Psoas muscle (tissue), 8 donors: ENCODE measurements around the gene TTLL10. TPM values are rescaled to one million over a fixed set of nuclear protein-coding genes. Genes with fewer than 3 reads are reported as not detected.
A peak's percentile ranks its signal among the peaks of the same experiment; 100 is the strongest.
"Not testable (repeated sequence)": the region's sequence is repeated elsewhere in the genome, so short reads cannot be mapped to it uniquely, and the experiment has no call there.

ENCODE experiments used
- ATAC-seq, 4 donors: fragments of 200-7000 bp; cut with Tn5 transposase; one replicate each; pipeline ENCODE4 v1.9.1; 2020; ENCODE audit warnings: moderate library complexity in 3 of 4, mild to moderate bottlenecking in 2 of 4
- DNase-seq, 2 donors: peaks; one replicate each; pipeline ENCODE4 v3.0.0-alpha.2; 2020
- H3K27ac ChIP-seq: fragments of 200-600 bp; one replicate; pipeline ENCODE4 v1.8.0; 2022
- H3K27me3 ChIP-seq, 3 donors: fragments of 200-600 bp in 1 of 3; one replicate each; pipeline versions ENCODE4 v1.6.1 to v1.8.0; 2013 to 2022; ENCODE audit warnings: low read length in 2 of 3, mild to moderate bottlenecking in 2 of 3, moderate library complexity in 1 of 3; ENCODE audit not compliant: insufficient read depth in 3 of 3
- H3K36me3 ChIP-seq, 2 donors: fragments of 200-600 bp in 1 of 2; one replicate each; pipeline versions ENCODE4 v1.6.1 to v1.8.0; 2013 to 2022; ENCODE audit warnings: low read depth in 1 of 2, mild to moderate bottlenecking in 1 of 2, moderate library complexity in 1 of 2; ENCODE audit not compliant: insufficient read depth in 1 of 2
- H3K4me1 ChIP-seq: fragments of 200-600 bp; one replicate; pipeline ENCODE4 v1.8.0; 2022
- H3K4me3 ChIP-seq: fragments of 200-600 bp; one replicate; pipeline ENCODE4 v1.8.0; 2022; ENCODE audit warnings: mild to moderate bottlenecking
- H3K9me3 ChIP-seq: fragments of 200-600 bp; one replicate; pipeline ENCODE4 v1.8.0; 2022
- WGBS, 3 donors: extraction: QIAGEN DNeasy Blood & Tissue Kit; methylation state at CpG; one replicate each; pipeline versions ENCODE4 v1.1.6 to v1.1.7; 2013; 5-methylcytosine and 5-hydroxymethylcytosine counted together
- intact Hi-C, 2 donors: fragments of 100-400 bp; cut with DNase I; formaldehyde crosslinking; loops; one replicate each; pipeline versions ENCODE4 v1.11.0 to v1.14.2; 2022
- polyA plus RNA-seq, 3 donors: library from polyadenylated mRNA; stranded (reverse); fragments of 200-250 nt; gene quantifications; one replicate each; pipeline ENCODE4 v1.2.3, GENCODE V29; 2013
- total RNA-seq, 4 donors: library from RNA; stranded (reverse); fragmentation: NEBNext Ultra II Directional in 2 of 4; extraction: Animal tissue kit (Norgen Biotek cat#: 25700) in 2 of 4; gene quantifications; one replicate each; pipeline versions ENCODE4 v1.2.1 to v1.2.4, GENCODE V29; 2021 to 2023
- TF ChIP-seq, protein P1 (sequence below): fragments of 200-600 bp; IDR thresholded peaks from one replicate; pipeline ENCODE4 v1.8.0; 2022; ENCODE audit warnings: antibody characterized with exemption
- donor health status: healthy with polysubstance abuse.
- donor health status: DM: no; HTN: no; CAD: no; lungs with moderate emphysema.
- donor health status: Bipolar disorder and iron deficiency.
- donor health status: healthy.
- donor health status: DM: yes; HTN: yes; CAD: no.
- donor health status: DM: no; HTN: no; CAD: no.
- donor health status: DM: no; HTN: no; CAD: no.
- donor health status: DM: yes; HTN: yes; CAD: no.

TTLL10 gene
- total and polyA plus RNA-seq, 7 donors = 0.03 to 0.27 (median 0.10) TPM; not detected in 3

GRCh38 chr1:1189111-1189510 lies 15.4 kb downstream of the TTLL10 start:
- H3K4me1 ChIP-seq = no peaks in the 10 kb centered on the region
- DNase-seq (no peak), ATAC-seq (no peak)
- no peaks in the 10 kb centered on the region for H3K36me3 ChIP-seq
- no peak overlapping the region for H3K27ac ChIP-seq
- no peak overlapping the region for H3K4me3 ChIP-seq
- WGBS, 3 donors = 74 to 85% (median 77%) methylated on average over 5 of the region's 5 CpGs
- intact Hi-C loops = no loop called here
- peaks cover 2% of the 10 kb centered on the region for H3K9me3 ChIP-seq
- H3K27me3 ChIP-seq = no peaks in the 10 kb centered on the region
- TF ChIP-seq, protein P1, sequence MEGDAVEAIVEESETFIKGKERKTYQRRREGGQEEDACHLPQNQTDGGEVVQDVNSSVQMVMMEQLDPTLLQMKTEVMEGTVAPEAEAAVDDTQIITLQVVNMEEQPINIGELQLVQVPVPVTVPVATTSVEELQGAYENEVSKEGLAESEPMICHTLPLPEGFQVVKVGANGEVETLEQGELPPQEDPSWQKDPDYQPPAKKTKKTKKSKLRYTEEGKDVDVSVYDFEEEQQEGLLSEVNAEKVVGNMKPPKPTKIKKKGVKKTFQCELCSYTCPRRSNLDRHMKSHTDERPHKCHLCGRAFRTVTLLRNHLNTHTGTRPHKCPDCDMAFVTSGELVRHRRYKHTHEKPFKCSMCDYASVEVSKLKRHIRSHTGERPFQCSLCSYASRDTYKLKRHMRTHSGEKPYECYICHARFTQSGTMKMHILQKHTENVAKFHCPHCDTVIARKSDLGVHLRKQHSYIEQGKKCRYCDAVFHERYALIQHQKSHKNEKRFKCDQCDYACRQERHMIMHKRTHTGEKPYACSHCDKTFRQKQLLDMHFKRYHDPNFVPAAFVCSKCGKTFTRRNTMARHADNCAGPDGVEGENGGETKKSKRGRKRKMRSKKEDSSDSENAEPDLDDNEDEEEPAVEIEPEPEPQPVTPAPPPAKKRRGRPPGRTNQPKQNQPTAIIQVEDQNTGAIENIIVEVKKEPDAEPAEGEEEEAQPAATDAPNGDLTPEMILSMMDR = no peak

DNA sequence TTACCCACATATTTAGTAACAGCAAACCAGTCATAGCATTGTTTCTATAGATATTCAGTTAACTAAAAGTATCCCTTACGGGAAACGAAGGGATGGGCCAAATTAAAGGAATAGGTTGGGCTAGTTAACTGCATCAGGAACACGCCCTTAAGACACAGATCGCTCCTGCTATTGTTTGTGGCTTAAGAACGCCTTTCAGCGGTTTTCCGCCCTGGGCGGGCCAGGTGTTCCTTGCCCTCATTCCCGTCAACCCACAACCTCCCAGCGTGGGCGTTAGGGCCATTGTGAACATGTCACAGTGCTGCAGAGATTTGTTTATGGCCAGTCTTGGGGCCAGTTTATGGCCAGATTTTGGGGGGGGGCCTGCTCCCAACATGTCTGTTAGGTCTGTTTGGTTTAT lies 18.1 kb downstream of the TTLL10 start:
- no peak for ATAC-seq
- no peak overlapping the region for H3K27ac ChIP-seq
- no peaks in the 10 kb centered on the region for H3K4me1 ChIP-seq
- intact Hi-C loops = no loop called here
- no peak overlapping the region for H3K4me3 ChIP-seq
- TF ChIP-seq, protein P1 = no peak
- DNase-seq = no peak
- H3K27me3 ChIP-seq = no peaks in the 10 kb centered on the region
- H3K36me3 ChIP-seq = no peaks in the 10 kb centered on the region
- WGBS, 3 donors = 83 to 89% (median 87%) methylated on average over 11 of the region's 11 CpGs
- H3K9me3 ChIP-seq = peaks cover 15% of the 10 kb centered on the region

GRCh38 chr1:1194723-1195122 lies 21.0 kb downstream of the TTLL10 start:
- peaks cover 15% of the 10 kb centered on the region for H3K9me3 ChIP-seq
- intact Hi-C loops = no loop called here
- DNase-seq = no peak
- WGBS, 3 donors = 69 to 93% (median 87%) methylated on average over 3 of the region's 3 CpGs
- no peaks in the 10 kb centered on the region for H3K4me1 ChIP-seq
- H3K27ac ChIP-seq = no peak overlapping the region
- H3K36me3 ChIP-seq = no peaks in the 10 kb centered on the region
- H3K4me3 ChIP-seq = no peak overlapping the region
- peaks cover 0 to 3% (median 0%) of the 10 kb centered on the region in 3 donors for H3K27me3 ChIP-seq
- TF ChIP-seq, protein P1 = no peak
- no peak for ATAC-seq

- H3K27ac ChIP-seq, intact Hi-C loops, H3K36me3 ChIP-seq, DNase-seq, H3K4me1 ChIP-seq, ATAC-seq, H3K4me3 ChIP-seq: not testable (repeated sequence)
- 84 to 95% (median 94%) methylated on average over 6 of the region's 6 CpGs for WGBS, 3 donors
- H3K27me3 ChIP-seq = peaks cover 0 to 13% (median 0%) of the 10 kb centered on the region in 3 donors
- H3K9me3 ChIP-seq = peaks cover 15% of the 10 kb centered on the region
Observed at GRCh38 chr1:1195726-1196125, 22.0 kb downstream of the TTLL10 start.

GRCh38 chr1:1196431-1197187 lies 22.9 kb downstream of the TTLL10 start:
- TF ChIP-seq, protein P1 = no peak
- Histone ChIP-seq H3K27me3 (peaks cover 0 to 22% (median 0%) of the 10 kb centered on the region in 3 donors), H3K4me3 (no peak overlapping the region), H3K9me3 (peaks cover 15% of the 10 kb centered on the region), H3K36me3 (no peaks in the 10 kb centered on the region), H3K27ac (no peak overlapping the region), H3K4me1 (no peaks in the 10 kb centered on the region)
- 76 to 87% (median 84%) methylated on average over 13 of the region's 13 CpGs for WGBS, 3 donors
- ATAC-seq (no peak), DNase-seq (peak; percentile 4 to 44)
- intact Hi-C loops = no loop called here
